ENCODE results near the gene SF3B3. TPM values are rescaled to one million over a fixed set of nuclear protein-coding genes. Genes with fewer than 3 reads are reported as not detected.

SF3B3 gene
- polyA plus RNA-seq, 1 of the 3 experiments (the other 2 are of a cell fraction): 81.7 TPM

GRCh38 chr16:70575376-70575775, 51.8 kb downstream of the SF3B3 start:
- 71% methylated on average over 2 of the region's 7 CpGs for WGBS (ENCODE audit: low lambda C conversion rate)
- Histone ChIP-seq H3K36me3 (replicated peaks in 1 of 2; ENCODE audit: control insufficient read depth in 1 of 2, insufficient read depth in 2 of 2, low read length in 1 of 2) (peaks cover 32 to 38% of the 10 kb centered on the region in 2 experiments), H3K9me3 (no peaks in the 10 kb centered on the region), H4K20me1 (ENCODE audit: insufficient read depth) (peaks cover 21% of the 10 kb centered on the region), H3K4me2 (no peak overlapping the region), H3K4me3 (ENCODE audit: low read depth in 2 of 2, low read length in 1 of 2) (no peak overlapping the region), H3K4me1 (ENCODE audit: control insufficient read depth in 1 of 2, insufficient read depth in 2 of 2, low read depth in 1 of 2, low read length in 1 of 2) (peaks cover 0 to 34% of the 10 kb centered on the region in 2 experiments; a peak in 3 of 4 replicates), H3K9me2 (no peaks in the 10 kb centered on the region), H3K9ac (no peak overlapping the region), H3K79me2 (ENCODE audit: insufficient read depth) (no peaks in the 10 kb centered on the region), H3F3A (replicated peaks; ENCODE audit: insufficient read depth) (peaks cover 47% of the 10 kb centered on the region), H2AFZ (ENCODE audit: low read depth) (no peak overlapping the region), H3K27me3 (ENCODE audit: insufficient read depth) (no peaks in the 10 kb centered on the region), H3K27ac (ENCODE audit: low read depth in 2 of 2, low read length in 1 of 2) (peak overlapping the region; percentile 1 to 7; a peak in 2 of 4 replicates)
- ChIA-PET POLR2A (no interaction called here), CTCF (interaction anchor here (0.6 to 2.0 kb wide), 5 partner anchors 9 to 638 kb away, joined by 3 to 9 read pairs (median 3); no protein-coding TSS in a partner anchor)
- no peak for DNase-seq
- TF ChIP-seq MXI1 (IDR thresholded peaks at IDR 0.05; ENCODE audit: low read depth, low read length): no peak
- no peak for TF ChIP-seq FOSL2 (IDR thresholded peaks at IDR 0.05; ENCODE audit: borderline replicate concordance, low read depth)
- TF ChIP-seq CTCF (IDR thresholded peaks at IDR 0.05): no peak
- no peak for TF ChIP-seq RAD21 (IDR thresholded peaks at IDR 0.05; ENCODE audit: low read length)
- no peak for TF ChIP-seq RCOR1 (IDR thresholded peaks at IDR 0.05; ENCODE audit: low read length)

GRCh38 chr16:70576431-70577255, 53.0 kb downstream of the SF3B3 start:
- Histone ChIP-seq H3K36me3 (replicated peaks in 1 of 2; ENCODE audit: control insufficient read depth in 1 of 2, insufficient read depth in 2 of 2, low read length in 1 of 2) (peaks cover 20 to 25% of the 10 kb centered on the region in 2 experiments), H3K4me2 (peak overlapping the region; percentile 37), H3K4me1 (ENCODE audit: control insufficient read depth in 1 of 2, insufficient read depth in 2 of 2, low read depth in 1 of 2, low read length in 1 of 2) (peaks cover 0 to 34% of the 10 kb centered on the region in 2 experiments; a peak in 3 of 4 replicates), H2AFZ (ENCODE audit: low read depth) (no peak overlapping the region), H3K9me2 (no peaks in the 10 kb centered on the region), H3K79me2 (ENCODE audit: insufficient read depth) (no peaks in the 10 kb centered on the region), H4K20me1 (ENCODE audit: insufficient read depth) (peaks cover 21% of the 10 kb centered on the region), H3K9ac (no peak overlapping the region), H3K4me3 (ENCODE audit: low read depth in 2 of 2, low read length in 1 of 2) (no peak overlapping the region), H3K9me3 (no peaks in the 10 kb centered on the region), H3F3A (replicated peaks; ENCODE audit: insufficient read depth) (peaks cover 39% of the 10 kb centered on the region), H3K27me3 (ENCODE audit: insufficient read depth) (no peaks in the 10 kb centered on the region), H3K27ac (ENCODE audit: low read depth in 2 of 2, low read length in 1 of 2) (peak overlapping the region; percentile 26 to 55; a peak in 3 of 4 replicates)
- ChIA-PET POLR2A (no interaction called here), CTCF (interaction anchor here (0.6 to 2.0 kb wide), 2 partner anchors 48 to 77 kb away, joined by 3 to 9 read pairs; no protein-coding TSS in a partner anchor)
- DNase-seq: no peak
- 81% methylated on average over 10 of the region's 10 CpGs for WGBS (ENCODE audit: low lambda C conversion rate)
- TF ChIP-seq ELF1 (IDR thresholded peaks at IDR 0.05): 0 out of 2 replicates have a peak, but pooled peaks have one; percentile 8
- no peak for TF ChIP-seq GABPA (IDR thresholded peaks at IDR 0.05; ENCODE audit: low read depth)
- TF ChIP-seq NFIC (IDR thresholded peaks at IDR 0.05; ENCODE audit: borderline replicate concordance): no peak
- TF ChIP-seq RAD21 (IDR thresholded peaks at IDR 0.05; ENCODE audit: low read length): no peak
- TF ChIP-seq POLR2AphosphoS5 (IDR thresholded peaks at IDR 0.05; ENCODE audit: low read depth, low read length): 0 out of 2 replicates have a peak, but pooled peaks have one; percentile 16
- no peak for TF ChIP-seq RXRA (IDR thresholded peaks at IDR 0.05; ENCODE audit: borderline replicate concordance, low read depth)
- TF ChIP-seq, protein P1, sequence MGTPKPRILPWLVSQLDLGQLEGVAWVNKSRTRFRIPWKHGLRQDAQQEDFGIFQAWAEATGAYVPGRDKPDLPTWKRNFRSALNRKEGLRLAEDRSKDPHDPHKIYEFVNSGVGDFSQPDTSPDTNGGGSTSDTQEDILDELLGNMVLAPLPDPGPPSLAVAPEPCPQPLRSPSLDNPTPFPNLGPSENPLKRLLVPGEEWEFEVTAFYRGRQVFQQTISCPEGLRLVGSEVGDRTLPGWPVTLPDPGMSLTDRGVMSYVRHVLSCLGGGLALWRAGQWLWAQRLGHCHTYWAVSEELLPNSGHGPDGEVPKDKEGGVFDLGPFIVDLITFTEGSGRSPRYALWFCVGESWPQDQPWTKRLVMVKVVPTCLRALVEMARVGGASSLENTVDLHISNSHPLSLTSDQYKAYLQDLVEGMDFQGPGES (IDR thresholded peaks at IDR 0.05; ENCODE audit: low read depth, low read length): no peak
- no peak for TF ChIP-seq TEAD4 (IDR thresholded peaks at IDR 0.05; ENCODE audit: borderline replicate concordance, insufficient read depth)

All from SK-N-SH (cell line).